Naive thymus-derived CD8-positive, alpha-beta T cell (primary cell): ENCODE measurements around the gene COL5A2. TPM values are rescaled to one million over a fixed set of nuclear protein-coding genes. Genes with fewer than 3 reads are reported as not detected.

ENCODE experiments used
- ATAC-seq, 2 donors: fragments of 150-1000 bp; cut with Tn5 transposase in 1 of 2; sonication (Bioruptor Pico), chemical (Tn5 transposase) in 1 of 2; 1 replicate in 1 of 2; 2 replicates in 1 of 2; pipeline ENCODE4 v1.10.0; 2021; ENCODE audit warnings: mild to moderate bottlenecking in 2 of 2, moderate library complexity in 2 of 2
- POLR2A ChIA-PET: fragments of 350-600 bp; sonication (Branson Sonifier 250); formaldehyde crosslinking; loops from one replicate; lab custom pipeline; 2021; ENCODE audit warnings: antibody characterized with exemption; lab: Charles Lee
- DNase-seq, 10 donors: peaks; one replicate each; pipeline versions ENCODE4 v3.0.0 to v3.0.0-alpha.2; 2020 to 2022
- H3K27ac Mint-ChIP-seq, 10 donors: one replicate each; pipeline ENCODE4 v1.8.0; 2020 to 2022; ENCODE audit warnings: mild to moderate bottlenecking in 10 of 10, mixed read lengths in 10 of 10, moderate library complexity in 4 of 10, inconsistent platforms in 1 of 10
- H3K27me3 Mint-ChIP-seq, 5 donors: one replicate each; pipeline ENCODE4 v1.8.0; 2021 to 2022; ENCODE audit warnings: mixed read lengths in 5 of 5
- H3K36me3 Mint-ChIP-seq, 3 donors: one replicate each; pipeline ENCODE4 v1.8.0; 2020 to 2022; ENCODE audit warnings: mixed read lengths in 3 of 3, mild to moderate bottlenecking in 2 of 3, inconsistent platforms in 1 of 3
- H3K4me1 Mint-ChIP-seq, 4 donors: one replicate each; pipeline ENCODE4 v1.8.0; 2021 to 2022; ENCODE audit warnings: mixed read lengths in 4 of 4
- H3K4me3 Mint-ChIP-seq, 10 donors: one replicate each; pipeline ENCODE4 v1.8.0; 2020 to 2022; ENCODE audit warnings: mild to moderate bottlenecking in 10 of 10, mixed read lengths in 10 of 10, moderate library complexity in 6 of 10, inconsistent platforms in 1 of 10
- H3K9me3 Mint-ChIP-seq, 9 donors: one replicate each; pipeline ENCODE4 v1.8.0; 2020 to 2022; ENCODE audit warnings: mixed read lengths in 9 of 9, mild to moderate bottlenecking in 3 of 9, inconsistent platforms in 1 of 9, moderate library complexity in 1 of 9
- polyA plus RNA-seq, 3 donors: library from polyadenylated mRNA; unstranded; fragments of 300-500 nt; fragmentation: Illumina TruSeq; gene quantifications; one replicate each; pipeline ENCODE4 v1.2.3, GENCODE V29; 2021
- total RNA-seq, 8 experiments: library from RNA in 2 of 8; stranded (reverse) in 2 of 8; gene quantifications; one replicate each; pipeline ENCODE4 v1.2.3 and lab custom pipeline; 2021 to 2026

Gene COL5A2
- total and polyA plus RNA-seq, 5 experiments from 2014 or later = 0.10 to 2.1 (median 0.98) TPM; not detected in 1

- DNase-seq = no peak
- POLR2A ChIA-PET = no interaction called here
- no peaks in the 10 kb centered on the region for H3K27me3 Mint-ChIP-seq
These were observed 129.8 kb downstream of the COL5A2 start for GRCh38 chr2:189049709-189050164.

DNA sequence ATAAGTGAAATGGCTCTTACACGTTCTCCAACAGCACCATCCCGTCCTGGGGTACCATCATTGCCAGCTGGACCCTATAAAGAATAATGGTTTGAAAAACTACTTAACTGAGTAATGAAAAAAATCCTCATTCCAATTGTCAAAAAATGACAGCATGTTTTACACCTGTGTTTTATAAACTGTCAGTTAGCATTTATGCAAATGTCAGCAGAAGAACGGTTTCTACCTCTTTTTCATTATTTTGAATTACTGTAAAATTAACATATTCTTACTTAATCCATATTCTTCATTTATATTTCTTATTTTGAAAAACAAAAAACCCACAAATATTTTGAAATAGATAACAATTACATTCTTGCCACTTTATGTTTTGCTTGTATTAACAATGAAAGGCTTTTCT is 131.4 kb downstream of the COL5A2 start:
- ATAC-seq (no peak), DNase-seq (no peak)
- Mint-ChIP-seq H3K27ac (no peak overlapping the region), H3K4me1 (no peaks in the 10 kb centered on the region), H3K27me3 (no peaks in the 10 kb centered on the region), H3K36me3 (no peaks in the 10 kb centered on the region), H3K9me3 (no peaks in the 10 kb centered on the region), H3K4me3 (no peak overlapping the region)
- POLR2A ChIA-PET = no interaction called here

More at GRCh38 chr2:189049709-189050164, 129.8 kb downstream of the COL5A2 start:
- H3K27ac Mint-ChIP-seq = no peak overlapping the region
- no peak overlapping the region for H3K4me3 Mint-ChIP-seq
- no peaks in the 10 kb centered on the region for H3K9me3 Mint-ChIP-seq
- no peak for ATAC-seq
- no peaks in the 10 kb centered on the region for H3K36me3 Mint-ChIP-seq
- H3K4me1 Mint-ChIP-seq = no peaks in the 10 kb centered on the region

DNA sequence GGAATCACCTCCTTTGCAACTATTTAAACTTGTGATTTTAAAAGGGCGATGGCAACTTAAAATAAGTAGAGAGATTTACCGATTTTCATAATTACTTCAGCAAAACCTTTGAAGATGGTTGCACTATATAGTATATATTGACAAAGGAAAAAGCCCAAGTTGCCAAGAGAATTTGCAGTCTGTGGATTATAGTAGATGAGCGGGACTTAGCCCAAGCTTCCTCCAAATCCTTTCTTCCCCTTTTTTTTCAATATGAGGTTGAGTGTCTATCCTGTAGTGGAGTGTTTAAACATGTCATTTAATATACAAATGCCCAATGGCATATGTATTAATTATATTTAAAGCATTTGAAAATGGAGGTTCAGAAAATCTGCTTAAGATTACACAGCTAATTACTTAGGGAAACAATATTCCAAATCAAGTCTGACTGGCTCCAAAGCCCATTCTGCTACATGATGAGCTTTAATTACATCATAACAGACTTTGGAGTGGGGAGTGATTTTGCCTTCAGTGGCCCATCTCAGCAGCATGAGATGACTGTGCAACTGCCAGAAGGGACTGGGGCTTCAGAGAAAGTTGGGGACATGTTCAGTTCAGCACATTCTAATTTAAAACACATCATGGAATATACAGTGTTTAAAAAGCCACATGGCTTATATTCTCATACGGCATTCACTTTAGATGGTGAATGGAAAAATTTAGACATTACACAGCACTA is 132.2 kb downstream of the COL5A2 start:
- Mint-ChIP-seq H3K9me3 (no peaks in the 10 kb centered on the region), H3K27me3 (no peaks in the 10 kb centered on the region), H3K36me3 (peaks cover 0 to 3% (median 2%) of the 10 kb centered on the region in 3 donors), H3K27ac (no peak overlapping the region), H3K4me3 (no peak overlapping the region), H3K4me1 (no peaks in the 10 kb centered on the region)
- POLR2A ChIA-PET = no interaction called here
- DNase-seq = no peak
- no peak for ATAC-seq

- H3K27me3 Mint-ChIP-seq = no peaks in the 10 kb centered on the region
- POLR2A ChIA-PET = no interaction called here
- no peaks in the 10 kb centered on the region for H3K4me1 Mint-ChIP-seq
- DNase-seq (no peak), ATAC-seq (no peak)
- H3K36me3 Mint-ChIP-seq = peaks cover 0 to 3% (median 2%) of the 10 kb centered on the region in 3 donors
- H3K4me3 Mint-ChIP-seq = no peak overlapping the region
- no peak overlapping the region for H3K27ac Mint-ChIP-seq
- no peaks in the 10 kb centered on the region for H3K9me3 Mint-ChIP-seq
These were observed 133.2 kb downstream of the COL5A2 start for GRCh38 chr2:189046320-189046719.

DNA sequence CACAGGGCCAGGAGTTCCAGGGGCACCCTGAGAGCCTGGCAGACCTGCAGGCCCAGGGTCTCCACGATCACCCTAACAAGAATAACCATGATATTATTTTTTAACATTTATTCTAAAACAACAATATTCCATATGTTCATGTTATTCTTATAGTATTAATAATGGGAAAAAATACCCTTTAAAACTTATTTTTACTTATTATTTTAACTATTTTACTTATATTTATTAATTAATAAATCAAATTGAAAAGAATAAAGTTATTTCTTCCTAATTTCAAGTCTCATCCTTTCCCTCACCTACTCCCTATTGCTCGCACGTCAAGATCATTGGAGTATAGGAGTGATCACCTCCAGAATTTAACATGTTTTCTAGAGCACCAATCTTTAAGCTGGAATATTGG is 133.7 kb downstream of the COL5A2 start:
- no peak for DNase-seq
- POLR2A ChIA-PET = no interaction called here
- no peak overlapping the region for H3K4me3 Mint-ChIP-seq
- H3K27ac Mint-ChIP-seq = no peak overlapping the region
- no peaks in the 10 kb centered on the region for H3K27me3 Mint-ChIP-seq
- no peaks in the 10 kb centered on the region for H3K9me3 Mint-ChIP-seq
- peaks cover 0 to 3% (median 2%) of the 10 kb centered on the region in 3 donors for H3K36me3 Mint-ChIP-seq
- no peak for ATAC-seq
- H3K4me1 Mint-ChIP-seq = no peaks in the 10 kb centered on the region

- Mint-ChIP-seq H3K4me1 (peaks cover 2 to 14% (median 11%) of the 10 kb centered on the region in 4 donors), H3K27me3 (no peaks in the 10 kb centered on the region), H3K36me3 (peaks cover 0 to 10% (median 0%) of the 10 kb centered on the region in 3 donors), H3K27ac (no peak overlapping the region), H3K4me3 (no peak overlapping the region), H3K9me3 (no peaks in the 10 kb centered on the region)
- no peak for DNase-seq
- no peak for ATAC-seq
- POLR2A ChIA-PET = no interaction called here
These were observed 142.0 kb downstream of the COL5A2 start for GRCh38 chr2:189037518-189037917.

- no peaks in the 10 kb centered on the region for H3K4me1 Mint-ChIP-seq
- no peaks in the 10 kb centered on the region for H3K9me3 Mint-ChIP-seq
- DNase-seq (no peak), ATAC-seq (no peak)
- H3K4me3 Mint-ChIP-seq = no peak overlapping the region
- H3K27ac Mint-ChIP-seq = no peak overlapping the region
- H3K36me3 Mint-ChIP-seq = no peaks in the 10 kb centered on the region
- H3K27me3 Mint-ChIP-seq = peaks cover 0 to 25% (median 1%) of the 10 kb centered on the region in 5 donors
- POLR2A ChIA-PET = no interaction called here
These were observed 154.5 kb downstream of the COL5A2 start for GRCh38 chr2:189024901-189025618.

GRCh38 chr2:189022492-189022891 is 157.1 kb downstream of the COL5A2 start:
- no peak for ATAC-seq
- no peak overlapping the region for H3K4me3 Mint-ChIP-seq
- no peaks in the 10 kb centered on the region for H3K9me3 Mint-ChIP-seq
- POLR2A ChIA-PET = no interaction called here
- DNase-seq = no peak
- no peak overlapping the region for H3K27ac Mint-ChIP-seq
- no peaks in the 10 kb centered on the region for H3K36me3 Mint-ChIP-seq
- peaks cover 1 to 25% (median 6%) of the 10 kb centered on the region in 5 donors for H3K27me3 Mint-ChIP-seq
- H3K4me1 Mint-ChIP-seq = no peaks in the 10 kb centered on the region

GRCh38 chr2:189022053-189022481 is 157.5 kb downstream of the COL5A2 start:
- Mint-ChIP-seq H3K27ac (no peak overlapping the region), H3K27me3 (peaks cover 3 to 27% (median 6%) of the 10 kb centered on the region in 5 donors), H3K4me3 (no peak overlapping the region), H3K36me3 (no peaks in the 10 kb centered on the region), H3K4me1 (no peaks in the 10 kb centered on the region), H3K9me3 (no peaks in the 10 kb centered on the region)
- DNase-seq (no peak), ATAC-seq (no peak)
- POLR2A ChIA-PET = no interaction called here

- Mint-ChIP-seq H3K9me3 (no peaks in the 10 kb centered on the region), H3K4me1 (no peaks in the 10 kb centered on the region), H3K36me3 (no peaks in the 10 kb centered on the region), H3K27ac (no peak overlapping the region), H3K27me3 (peaks cover 4 to 30% (median 6%) of the 10 kb centered on the region in 5 donors), H3K4me3 (no peak overlapping the region)
- POLR2A ChIA-PET = no interaction called here
- ATAC-seq (no peak), DNase-seq (no peak)
These were observed 159.4 kb downstream of the COL5A2 start for GRCh38 chr2:189020179-189020578.

- Mint-ChIP-seq H3K27me3 (peaks cover 3 to 20% (median 6%) of the 10 kb centered on the region in 5 donors), H3K36me3 (no peaks in the 10 kb centered on the region), H3K4me1 (no peaks in the 10 kb centered on the region), H3K4me3 (no peak overlapping the region), H3K27ac (no peak overlapping the region), H3K9me3 (no peaks in the 10 kb centered on the region)
- ATAC-seq = no peak
- no peak for DNase-seq
- POLR2A ChIA-PET = no interaction called here
These were observed 160.9 kb downstream of the COL5A2 start for GRCh38 chr2:189018631-189019030.

DNA sequence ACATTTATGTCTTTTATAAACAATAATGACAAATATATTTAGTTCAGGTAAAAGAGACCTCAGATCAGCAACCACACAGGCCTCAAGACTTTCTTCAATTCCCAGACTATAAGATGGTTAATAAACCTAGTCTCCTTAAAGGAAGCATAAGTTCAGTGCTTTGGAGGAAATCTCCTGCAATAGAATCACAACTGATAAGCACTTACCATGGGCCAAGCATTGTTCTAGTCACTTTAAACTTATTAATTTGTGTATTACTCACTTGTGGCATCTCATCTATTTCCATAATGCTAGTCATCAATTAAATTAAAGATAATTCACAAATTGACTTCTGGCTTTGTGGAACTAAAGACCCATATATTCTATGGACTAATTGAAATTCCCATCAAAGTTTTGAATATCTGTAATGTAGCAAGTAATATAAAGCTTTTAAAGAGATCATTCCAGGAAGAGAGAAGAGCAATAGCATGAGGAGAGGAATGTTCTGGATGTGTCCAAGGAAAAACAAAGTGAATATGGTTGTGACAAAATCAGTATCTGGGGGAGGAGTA is 163.2 kb downstream of the COL5A2 start:
- no peak overlapping the region for H3K27ac Mint-ChIP-seq
- POLR2A ChIA-PET = no interaction called here
- H3K4me1 Mint-ChIP-seq = no peaks in the 10 kb centered on the region
- DNase-seq (no peak), ATAC-seq (no peak)
- H3K4me3 Mint-ChIP-seq = no peak overlapping the region
- peaks cover 3 to 17% (median 6%) of the 10 kb centered on the region in 5 donors for H3K27me3 Mint-ChIP-seq
- H3K36me3 Mint-ChIP-seq = no peaks in the 10 kb centered on the region
- H3K9me3 Mint-ChIP-seq = no peaks in the 10 kb centered on the region

DNA sequence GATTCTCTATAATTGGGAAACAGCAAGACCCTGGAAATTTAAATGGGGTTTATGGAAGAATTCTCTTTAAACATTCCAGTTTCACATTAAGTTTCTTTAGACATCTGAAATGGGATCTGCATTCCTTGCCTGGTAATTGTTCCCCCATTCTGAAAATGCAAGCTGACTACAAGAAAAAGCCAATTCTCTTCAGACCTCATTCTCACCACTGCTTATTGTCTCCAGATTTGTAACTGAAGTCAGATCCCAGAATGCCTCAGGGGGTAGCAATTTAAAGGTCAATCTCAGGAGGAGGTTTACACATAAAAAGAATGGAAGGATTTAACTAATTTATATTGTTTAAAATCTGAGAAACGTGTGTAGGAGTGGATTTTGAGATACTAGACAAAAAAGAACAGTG is 164.2 kb downstream of the COL5A2 start:
- Mint-ChIP-seq H3K27me3 (peaks cover 3 to 17% (median 6%) of the 10 kb centered on the region in 5 donors), H3K27ac (no peak overlapping the region), H3K36me3 (no peaks in the 10 kb centered on the region), H3K9me3 (no peaks in the 10 kb centered on the region), H3K4me3 (no peak overlapping the region), H3K4me1 (no peaks in the 10 kb centered on the region)
- POLR2A ChIA-PET = no interaction called here
- DNase-seq (no peak), ATAC-seq (no peak)
